H9 (cell line): ENCODE data around the gene MYDGF. TPM values are rescaled to one million over a fixed set of nuclear protein-coding genes. Genes with fewer than 3 reads are reported as not detected.

Source experiments
- DNase-seq: peaks from one replicate; pipeline ENCODE4 v3.0.0-alpha.2; 2017
- H2AFZ ChIP-seq: one replicate; pipeline ENCODE4 v1.6.1; 2013; ENCODE audit warnings: mild to moderate bottlenecking, low read length, control low read depth, moderate library complexity
- H2AK5ac ChIP-seq: 2 replicates; pipeline ENCODE4 v1.6.1; 2013; ENCODE audit warnings: low read length, control low read depth, mixed read lengths; ENCODE audit not compliant: insufficient read length
- H2BK120ac ChIP-seq: one replicate; pipeline ENCODE4 v1.6.1; 2013; ENCODE audit warnings: low read depth, mild to moderate bottlenecking, low read length, control low read depth, inconsistent platforms; ENCODE audit not compliant: poor library complexity, severe bottlenecking
- H2BK12ac ChIP-seq: 2 replicates; pipeline ENCODE4 v1.6.1; 2013; ENCODE audit warnings: low read length, control low read depth, mixed read lengths, low read depth; ENCODE audit not compliant: insufficient read length
- H2BK15ac ChIP-seq: 2 replicates; pipeline ENCODE4 v1.6.1; 2013; ENCODE audit warnings: low read depth, low read length, control low read depth
- H2BK20ac ChIP-seq: one replicate; pipeline ENCODE4 v1.6.1; 2013; ENCODE audit warnings: low read depth, mild to moderate bottlenecking, low read length, control low read depth, inconsistent platforms; ENCODE audit not compliant: poor library complexity, severe bottlenecking
- H2BK5ac ChIP-seq: 2 replicates; pipeline ENCODE4 v1.6.1; 2013; ENCODE audit warnings: low read length, control low read depth, mixed read lengths; ENCODE audit not compliant: insufficient read length
- H3K14ac ChIP-seq: 2 replicates; pipeline ENCODE4 v1.6.1; 2013; ENCODE audit warnings: low read length, control low read depth; ENCODE audit not compliant: insufficient read depth
- H3K18ac ChIP-seq: 2 replicates; pipeline ENCODE4 v1.6.1; 2013; ENCODE audit warnings: low read depth, mild to moderate bottlenecking, mixed read lengths, low read length, control low read depth; ENCODE audit not compliant: insufficient read length
- H3K23ac ChIP-seq: 2 replicates; pipeline ENCODE4 v1.6.1; 2013; ENCODE audit warnings: low read length, control low read depth, mixed read lengths, low read depth; ENCODE audit not compliant: insufficient read length
- H3K23me2 ChIP-seq: 2 replicates; pipeline ENCODE4 v1.6.1; 2013; ENCODE audit warnings: low read depth, mild to moderate bottlenecking, mixed read lengths, low read length, control low read depth; ENCODE audit not compliant: insufficient read length, poor library complexity, severe bottlenecking
- H3K27ac ChIP-seq: 2 replicates; pipeline ENCODE4 v1.5.1; 2013; ENCODE audit warnings: low read length, control low read depth, mixed read lengths, low read depth; ENCODE audit not compliant: insufficient read length
- H3K27me3 ChIP-seq: 2 replicates; pipeline ENCODE4 v1.6.1; 2013; ENCODE audit warnings: low read length, control low read depth, inconsistent platforms; ENCODE audit not compliant: insufficient read depth
- H3K4ac ChIP-seq: 2 replicates; pipeline ENCODE4 v1.6.1; 2013; ENCODE audit warnings: low read depth, mild to moderate bottlenecking, control low read depth, inconsistent platforms, low read length, moderate library complexity
- H3K4me1 ChIP-seq: 2 replicates; pipeline ENCODE4 v1.6.1; 2013; ENCODE audit warnings: low read length, control low read depth, inconsistent platforms; ENCODE audit not compliant: insufficient read depth
- H3K4me2 ChIP-seq: 2 replicates; pipeline ENCODE4 v1.6.1; 2013; ENCODE audit warnings: low read length, control low read depth, mixed read lengths; ENCODE audit not compliant: insufficient read length, insufficient read depth
- H3K56ac ChIP-seq: 2 replicates; pipeline ENCODE4 v1.6.1; 2013; ENCODE audit warnings: low read depth, mild to moderate bottlenecking, mixed read lengths, low read length, control low read depth; ENCODE audit not compliant: insufficient read length
- H3K79me1 ChIP-seq: 2 replicates; pipeline ENCODE4 v1.6.1; 2013; ENCODE audit warnings: low read depth, mild to moderate bottlenecking, moderate library complexity, low read length, control low read depth, inconsistent platforms; ENCODE audit not compliant: insufficient read depth, poor library complexity, severe bottlenecking
- H3K79me2 ChIP-seq: 2 replicates; pipeline ENCODE4 v1.6.1; 2013; ENCODE audit warnings: low read length, control low read depth, inconsistent platforms; ENCODE audit not compliant: insufficient read depth
- H3K9ac ChIP-seq: 2 replicates; pipeline ENCODE4 v1.6.1; 2013; ENCODE audit warnings: low read length, control low read depth, mixed read lengths; ENCODE audit not compliant: insufficient read length; ENCODE audit errors: extremely low read depth
- H3K9me3 ChIP-seq: one replicate; pipeline ENCODE4 v1.6.1; 2013; ENCODE audit warnings: low read depth, low read length, inconsistent platforms; ENCODE audit not compliant: control insufficient read depth
- H3T11ph ChIP-seq: one replicate; pipeline ENCODE4 v1.6.1; 2013; ENCODE audit warnings: mild to moderate bottlenecking, low read length, control low read depth, inconsistent platforms
- H4K20me1 ChIP-seq: one replicate; pipeline ENCODE4 v1.6.1; 2013; ENCODE audit not compliant: control insufficient read depth, insufficient read length, insufficient read depth
- H4K5ac ChIP-seq: 2 replicates; pipeline ENCODE4 v1.6.1; 2013; ENCODE audit warnings: low read depth, mild to moderate bottlenecking, mixed read lengths, low read length, control low read depth; ENCODE audit not compliant: insufficient read length
- H4K8ac ChIP-seq: replicated peaks from 2 replicates; pipeline ENCODE4 v1.6.1; 2013; ENCODE audit warnings: low read length, control low read depth, mixed read lengths, low read depth; ENCODE audit not compliant: insufficient read length
- H4K91ac ChIP-seq: 2 replicates; pipeline ENCODE4 v1.6.1; 2013; ENCODE audit warnings: low read depth, mild to moderate bottlenecking, moderate library complexity, mixed read lengths, low read length, control low read depth; ENCODE audit not compliant: insufficient read length
- H3K27ac Mint-ChIP-seq, 3 experiments: 2 replicates in 2 of 3; 3 replicates in 1 of 3; pipeline ENCODE4 v1.8.0; 2020 to 2021; ENCODE audit warnings: mixed read lengths in 3 of 3, mild to moderate bottlenecking in 1 of 3, moderate library complexity in 1 of 3
- H3K27me3 Mint-ChIP-seq: 2 replicates; pipeline ENCODE4 v1.8.0; 2021; ENCODE audit warnings: low read depth, mild to moderate bottlenecking, moderate library complexity, mixed read lengths
- H3K36me3 Mint-ChIP-seq, 3 experiments: 2 replicates in 2 of 3; 3 replicates in 1 of 3; pipeline ENCODE4 v1.8.0; 2020 to 2021; ENCODE audit warnings: low read depth in 3 of 3, mixed read lengths in 3 of 3; ENCODE audit not compliant: insufficient read depth in 1 of 3
- H3K4me1 Mint-ChIP-seq, 2 experiments: 2 replicates each; pipeline ENCODE4 v1.8.0; 2020; ENCODE audit warnings: mixed read lengths in 2 of 2
- H3K4me3 Mint-ChIP-seq, 2 experiments: 2 replicates in 1 of 2; 3 replicates in 1 of 2; pipeline ENCODE4 v1.8.0; 2020 to 2021; ENCODE audit warnings: mild to moderate bottlenecking in 2 of 2, mixed read lengths in 2 of 2, moderate library complexity in 1 of 2
- H3K9me3 Mint-ChIP-seq, 2 experiments: 2 replicates in 1 of 2; 3 replicates in 1 of 2; pipeline ENCODE4 v1.8.0; 2020; ENCODE audit warnings: mild to moderate bottlenecking in 2 of 2, mixed read lengths in 2 of 2, moderate library complexity in 1 of 2
- WGBS: extraction: QIAGEN DNeasy Blood & Tissue Kit; methylation state at CpG from one replicate; pipeline ENCODE4 v1.1.7; 2013; ENCODE audit warnings: missing lambda C conversion rate, low lambda C conversion rate, mixed read lengths; ENCODE audit not compliant: insufficient read length; ENCODE audit errors: extremely low coverage; 5-methylcytosine and 5-hydroxymethylcytosine counted together
- total RNA-seq: library from RNA; stranded (reverse); gene quantifications from 2 replicates; pipeline ENCODE4 v1.2.1, GENCODE V29; 2021
- TF ChIP-seq, protein P1 (sequence below): fragments of 200-600 bp; sonication (generic); conservative IDR thresholded peaks from 3 replicates; pipeline ENCODE4 v1.8.0; 2021; ENCODE audit warnings: antibody characterized with exemption, mild to moderate bottlenecking

Gene MYDGF
- total RNA-seq, 1 experiment from 2014 or later: 43.4 TPM

DNA sequence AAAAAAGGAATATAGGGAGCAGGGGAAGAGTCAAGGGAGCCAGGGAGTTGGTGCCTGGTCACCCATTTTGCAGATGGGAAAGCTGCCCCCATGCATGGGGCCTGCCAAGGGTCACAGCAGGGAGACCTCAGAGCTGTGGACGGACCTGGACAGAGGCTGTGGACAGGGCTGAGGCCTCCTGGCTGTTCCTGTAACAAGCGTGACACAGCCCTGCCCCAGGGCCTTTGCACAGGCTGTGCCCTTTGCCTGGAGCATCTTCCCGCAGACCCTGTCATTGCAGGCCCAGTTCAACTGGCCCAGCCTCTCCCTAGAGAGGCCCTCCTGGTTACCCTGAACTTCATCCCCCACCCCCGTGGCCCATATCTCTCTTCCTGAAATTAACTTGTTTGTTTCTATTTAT, 24.4 kb downstream of the MYDGF start:
- Histone ChIP-seq H2BK15ac (no peak overlapping the region), H2BK120ac (no peak overlapping the region), H2BK5ac (no peak overlapping the region), H3K27ac (no peak overlapping the region), H3K56ac (no peak overlapping the region), H4K5ac (no peak overlapping the region), H3K9ac (no peak overlapping the region), H2AK5ac (no peak overlapping the region), H3K23me2 (no peaks in the 10 kb centered on the region), H3K9me3 (no peaks in the 10 kb centered on the region), H2BK20ac (no peak overlapping the region), H2AFZ (no peak overlapping the region), H3K79me2 (no peaks in the 10 kb centered on the region), H3K27me3 (no peaks in the 10 kb centered on the region), H3K4me1 (no peaks in the 10 kb centered on the region), H4K8ac (no peak overlapping the region), H3K18ac (no peak overlapping the region), H3K4ac (no peak overlapping the region), H3K23ac (no peak overlapping the region), H3K4me2 (no peak overlapping the region), H4K91ac (no peak overlapping the region), H3K14ac (no peak overlapping the region), H4K20me1 (no peaks in the 10 kb centered on the region), H3K79me1 (no peaks in the 10 kb centered on the region), H2BK12ac (no peak overlapping the region), H3T11ph (no peak overlapping the region)
- no CpG with 5 or more reads among the region's 4 CpGs for WGBS
- peaks cover 0 to 6% (median 3%) of the 10 kb centered on the region in 3 experiments; a peak in 4 of 7 replicates for H3K36me3 Mint-ChIP-seq
- no peaks in the 10 kb centered on the region for H3K27me3 Mint-ChIP-seq
- no peak overlapping the region for H3K4me3 Mint-ChIP-seq
- DNase-seq: no peak
- peaks cover 0 to 18% of the 10 kb centered on the region in 2 experiments; a peak in 2 of 4 replicates for H3K4me1 Mint-ChIP-seq
- no peak overlapping the region for H3K27ac Mint-ChIP-seq
- TF ChIP-seq, protein P1, sequence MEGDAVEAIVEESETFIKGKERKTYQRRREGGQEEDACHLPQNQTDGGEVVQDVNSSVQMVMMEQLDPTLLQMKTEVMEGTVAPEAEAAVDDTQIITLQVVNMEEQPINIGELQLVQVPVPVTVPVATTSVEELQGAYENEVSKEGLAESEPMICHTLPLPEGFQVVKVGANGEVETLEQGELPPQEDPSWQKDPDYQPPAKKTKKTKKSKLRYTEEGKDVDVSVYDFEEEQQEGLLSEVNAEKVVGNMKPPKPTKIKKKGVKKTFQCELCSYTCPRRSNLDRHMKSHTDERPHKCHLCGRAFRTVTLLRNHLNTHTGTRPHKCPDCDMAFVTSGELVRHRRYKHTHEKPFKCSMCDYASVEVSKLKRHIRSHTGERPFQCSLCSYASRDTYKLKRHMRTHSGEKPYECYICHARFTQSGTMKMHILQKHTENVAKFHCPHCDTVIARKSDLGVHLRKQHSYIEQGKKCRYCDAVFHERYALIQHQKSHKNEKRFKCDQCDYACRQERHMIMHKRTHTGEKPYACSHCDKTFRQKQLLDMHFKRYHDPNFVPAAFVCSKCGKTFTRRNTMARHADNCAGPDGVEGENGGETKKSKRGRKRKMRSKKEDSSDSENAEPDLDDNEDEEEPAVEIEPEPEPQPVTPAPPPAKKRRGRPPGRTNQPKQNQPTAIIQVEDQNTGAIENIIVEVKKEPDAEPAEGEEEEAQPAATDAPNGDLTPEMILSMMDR: no peak
- no peaks in the 10 kb centered on the region for H3K9me3 Mint-ChIP-seq
